Keratinocyte (primary cell): Measurements from ENCODE around the gene FBLIM1.

Experiments
- EZH2 ChIP-seq: IDR thresholded peaks from one replicate; pipeline ENCODE4 v1.6.1; 2012; ENCODE audit warnings: inconsistent platforms, mild to moderate bottlenecking, low read length, moderate library complexity
- TF ChIP-seq, protein P1 (sequence below), 3 experiments: IDR thresholded peaks in 1 of 3; conservative IDR thresholded peaks in 1 of 3; optimal IDR thresholded peaks in 1 of 3; 2 replicates in 2 of 3; 3 replicates in 1 of 3; pipeline versions ENCODE3 to v1.5.1; 2011; ENCODE audit warnings: low read length in 3 of 3, mild to moderate bottlenecking in 3 of 3, moderate library complexity in 2 of 3, control low read depth in 1 of 3, inconsistent platforms in 1 of 3; ENCODE audit not compliant: insufficient read depth in 2 of 3; ENCODE audit errors: extremely low read depth in 1 of 3

DNA sequence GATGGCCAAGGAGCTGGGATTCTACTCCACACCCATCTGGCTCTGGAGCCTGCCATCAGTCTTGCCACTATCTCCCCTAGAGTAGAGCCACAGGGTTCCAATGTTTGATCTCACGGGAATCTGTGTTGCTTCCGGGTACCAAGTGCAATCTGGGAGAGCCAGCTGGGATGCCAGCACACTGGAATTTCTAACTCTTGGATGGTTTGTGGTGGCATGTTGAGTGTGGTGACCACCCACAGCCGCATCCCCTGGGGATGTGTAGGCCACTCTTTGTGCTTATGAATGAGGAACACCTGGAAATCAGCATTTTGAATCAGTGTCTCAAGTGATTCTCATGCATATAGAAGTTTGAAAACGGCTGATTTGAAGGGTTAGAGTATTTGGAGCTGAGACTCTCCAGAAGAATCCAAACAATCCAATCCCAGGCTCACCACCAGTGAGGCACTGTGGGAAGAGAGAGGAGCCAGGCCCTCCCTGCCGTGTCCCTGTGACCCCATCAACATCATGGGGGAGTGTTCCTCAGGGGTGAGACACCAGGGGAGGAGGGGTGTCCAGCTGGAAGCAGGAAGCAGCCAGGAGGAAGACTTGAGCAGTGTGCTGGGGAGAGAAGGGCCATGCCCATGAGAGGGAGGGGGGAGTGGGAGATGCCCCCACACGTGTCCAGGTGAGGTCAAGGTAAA is 13.4 kb downstream of the FBLIM1 start:
- TF ChIP-seq, protein P1, sequence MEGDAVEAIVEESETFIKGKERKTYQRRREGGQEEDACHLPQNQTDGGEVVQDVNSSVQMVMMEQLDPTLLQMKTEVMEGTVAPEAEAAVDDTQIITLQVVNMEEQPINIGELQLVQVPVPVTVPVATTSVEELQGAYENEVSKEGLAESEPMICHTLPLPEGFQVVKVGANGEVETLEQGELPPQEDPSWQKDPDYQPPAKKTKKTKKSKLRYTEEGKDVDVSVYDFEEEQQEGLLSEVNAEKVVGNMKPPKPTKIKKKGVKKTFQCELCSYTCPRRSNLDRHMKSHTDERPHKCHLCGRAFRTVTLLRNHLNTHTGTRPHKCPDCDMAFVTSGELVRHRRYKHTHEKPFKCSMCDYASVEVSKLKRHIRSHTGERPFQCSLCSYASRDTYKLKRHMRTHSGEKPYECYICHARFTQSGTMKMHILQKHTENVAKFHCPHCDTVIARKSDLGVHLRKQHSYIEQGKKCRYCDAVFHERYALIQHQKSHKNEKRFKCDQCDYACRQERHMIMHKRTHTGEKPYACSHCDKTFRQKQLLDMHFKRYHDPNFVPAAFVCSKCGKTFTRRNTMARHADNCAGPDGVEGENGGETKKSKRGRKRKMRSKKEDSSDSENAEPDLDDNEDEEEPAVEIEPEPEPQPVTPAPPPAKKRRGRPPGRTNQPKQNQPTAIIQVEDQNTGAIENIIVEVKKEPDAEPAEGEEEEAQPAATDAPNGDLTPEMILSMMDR (optimal IDR thresholded peaks at IDR 0.05 in 1 of 3, IDR thresholded peaks at IDR 0.05 in 1 of 3, conservative IDR thresholded peaks at IDR 0.05 in 1 of 3; ENCODE audit: extremely low read depth in 1 of 3, insufficient read depth in 2 of 3, low read length in 3 of 3), result no peak
- TF ChIP-seq EZH2, result no peak
